Stimulated activated CD4-positive, alpha-beta T cell treated with anti-CD3 and anti-CD28 coated beads, Interleukin-15, amount 100 ng/mL, for 48 hours (primary cell): ENCODE results near the gene LETM1.

Source experiments
- DNase-seq, 2 donors: peaks; one replicate each; pipeline ENCODE4 v3.0.0-alpha.2; 2020; ENCODE audit warnings: low read depth in 2 of 2

The LETM1 gene

DNA sequence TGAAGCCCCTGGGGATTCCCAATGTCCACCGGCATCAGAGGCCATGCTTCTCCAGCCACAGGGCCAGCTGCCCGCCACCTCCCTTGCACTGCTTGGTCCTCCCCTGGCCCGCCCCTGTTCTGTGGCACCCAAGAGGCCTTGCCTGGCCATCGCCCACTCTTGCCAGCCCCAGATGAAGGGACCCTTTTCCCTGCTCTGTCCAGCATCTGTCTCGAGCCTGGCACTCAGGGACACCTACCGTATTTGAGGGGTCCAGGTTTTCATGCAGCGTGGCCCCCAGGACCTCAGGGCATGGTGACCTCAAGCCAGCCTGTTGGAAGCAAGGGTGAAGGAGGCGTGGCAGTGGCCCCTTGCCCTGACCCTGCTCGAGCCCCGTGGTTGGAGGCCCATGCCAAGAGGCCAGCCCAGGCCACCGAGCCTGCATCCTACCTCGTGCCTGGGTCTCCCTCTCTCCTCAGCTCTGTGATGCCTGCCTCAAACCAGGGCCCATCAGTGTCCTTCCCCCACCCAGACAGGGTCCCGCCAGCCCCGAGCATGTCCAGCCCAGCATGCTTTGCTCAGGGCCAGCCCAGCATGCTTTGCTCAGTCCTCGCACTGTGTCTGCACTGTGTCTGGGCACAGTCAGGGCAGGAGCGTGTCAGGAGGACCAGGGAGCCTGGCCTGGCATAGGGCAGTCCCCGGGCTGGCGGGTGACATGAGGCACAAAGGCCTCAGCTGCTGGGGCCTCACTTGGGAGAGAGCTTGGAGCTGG is 77.1 kb downstream of the LETM1 start:
- no peak for DNase-seq

GRCh38 chr4:1777822-1778641 is 77.9 kb downstream of the LETM1 start:
- no peak for DNase-seq

- DNase-seq: no peak
Measured at GRCh38 chr4:1776521-1777161, 79.3 kb downstream of the LETM1 start.

DNA sequence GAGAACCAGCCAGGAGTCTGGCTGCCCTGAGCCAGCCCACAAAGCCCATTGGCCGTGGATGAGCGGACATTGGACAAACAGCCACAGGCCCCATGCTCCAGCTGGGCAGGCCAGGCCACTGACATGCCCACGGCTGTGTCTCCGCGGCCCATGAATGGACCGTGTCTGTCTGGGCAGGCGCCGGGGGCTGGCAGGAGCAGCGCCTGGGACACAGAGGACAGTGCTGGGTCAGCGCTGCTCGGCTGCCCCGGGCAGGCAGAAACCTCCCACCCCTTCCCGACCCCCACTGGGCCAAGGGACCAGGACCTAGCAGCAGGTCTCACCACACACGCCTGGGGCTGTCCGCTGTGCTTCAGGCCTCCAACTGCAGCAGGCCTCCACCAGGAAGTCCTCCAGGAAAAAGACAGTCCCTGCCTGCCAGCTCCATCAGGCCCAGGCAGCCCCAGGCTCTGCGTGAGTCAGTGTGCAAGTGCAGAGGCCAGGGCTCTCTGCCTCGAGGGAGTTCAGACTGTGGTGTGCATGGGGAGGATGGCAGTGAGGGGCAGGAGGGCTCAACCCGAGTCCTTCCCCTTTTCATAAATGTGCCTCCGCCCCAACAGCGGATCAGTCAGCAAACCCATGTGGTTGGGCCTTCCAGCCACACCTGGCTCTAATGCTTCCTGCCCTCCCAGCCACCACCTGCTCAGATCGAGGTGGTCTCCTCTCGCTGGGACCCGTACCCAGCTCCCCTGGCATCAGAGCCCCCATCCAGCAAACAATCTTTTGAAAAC is 80.0 kb downstream of the LETM1 start:
- DNase-seq: no peak

DNA sequence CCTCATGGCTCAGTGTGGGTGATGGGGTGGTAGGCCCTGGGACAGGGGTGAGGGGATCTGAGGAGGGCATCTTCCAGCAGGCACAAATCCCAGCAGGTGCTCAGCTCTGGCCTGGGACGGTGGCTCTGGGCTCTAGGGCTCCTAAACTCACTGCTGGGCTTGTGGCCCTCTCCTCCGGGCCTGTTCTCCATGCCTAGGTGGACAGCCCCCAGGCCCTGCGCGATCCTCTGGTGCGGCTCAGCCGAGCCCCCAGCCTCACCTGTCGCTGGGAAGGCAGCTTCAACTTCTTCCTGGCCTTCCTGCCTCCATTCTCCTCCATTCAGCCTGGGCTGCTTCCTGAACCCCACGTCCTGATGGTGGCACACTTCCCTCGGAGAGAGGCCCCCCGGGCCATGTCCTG is 82.2 kb downstream of the LETM1 start:
- DNase-seq: no peak

DNA sequence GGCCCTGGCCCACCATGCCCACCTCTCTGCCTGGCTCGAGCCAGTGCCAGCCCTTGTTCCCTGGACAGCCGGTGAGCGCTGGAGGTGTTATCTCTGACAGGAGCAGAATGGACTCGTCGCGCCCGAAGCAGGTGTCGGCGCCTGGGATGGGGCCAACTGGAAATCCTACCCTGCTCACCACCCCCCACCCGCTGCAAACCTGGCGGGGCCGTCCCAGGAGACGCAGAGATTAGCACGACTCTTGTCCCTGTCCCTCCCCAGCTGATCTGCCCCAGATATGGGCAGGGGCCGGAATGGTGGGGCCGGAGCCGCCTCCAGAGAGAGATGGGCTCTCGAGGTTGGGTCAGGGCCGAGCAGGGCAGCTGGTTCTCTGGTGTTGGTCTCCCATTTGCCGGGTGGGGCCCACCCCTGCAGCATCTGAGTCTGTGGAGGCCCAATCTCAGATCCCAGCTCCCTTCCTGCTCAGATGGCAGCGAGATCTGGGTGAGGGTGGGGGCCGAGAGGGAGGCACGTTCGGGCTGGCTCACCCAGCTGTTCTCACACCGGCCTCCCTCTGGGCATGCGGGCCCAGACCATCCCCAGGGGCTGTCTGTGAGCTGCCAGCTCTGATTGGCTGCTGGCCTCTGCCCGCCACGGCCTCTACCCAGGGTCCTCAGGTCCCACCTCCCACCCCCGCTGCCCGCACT is 83.0 kb downstream of the LETM1 start:
- no peak for DNase-seq

DNA sequence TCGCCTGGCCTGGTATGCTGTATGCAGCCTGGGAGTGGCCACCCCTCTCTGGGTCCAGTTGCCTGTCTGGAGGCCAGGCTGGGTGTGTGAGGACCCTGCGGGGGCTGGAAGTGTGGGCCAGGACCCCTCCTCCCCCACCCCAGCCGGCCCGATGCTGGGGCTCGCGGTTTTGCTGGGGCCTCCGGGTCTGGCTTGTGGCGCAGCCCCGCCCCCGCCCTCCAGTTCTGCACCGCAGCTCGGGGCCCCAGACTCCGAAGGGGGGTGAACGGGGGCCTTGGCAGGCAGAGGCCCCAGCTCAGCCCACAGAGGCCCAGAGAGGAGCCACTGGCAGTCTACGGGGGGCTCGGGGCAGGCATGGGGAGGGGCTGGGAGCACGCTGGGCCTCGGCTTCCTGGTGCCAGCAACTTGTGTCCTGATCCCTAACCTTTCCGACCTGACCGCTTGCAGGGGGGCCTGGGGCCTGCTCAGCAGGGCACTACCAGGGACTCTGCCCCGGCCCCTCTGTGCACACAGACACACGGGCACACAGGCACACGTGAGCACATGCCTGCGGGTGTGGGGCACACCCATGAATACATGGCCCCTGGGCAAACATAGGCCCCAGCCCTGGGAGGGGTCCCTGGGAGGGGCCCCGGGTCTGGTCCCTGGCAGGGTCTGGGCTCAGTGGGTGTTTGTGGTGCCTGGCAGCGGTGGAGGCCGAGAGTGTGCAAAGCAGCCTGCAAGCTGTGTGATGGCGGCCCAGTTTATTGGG is 84.2 kb downstream of the LETM1 start:
- DNase-seq: no peak

DNA sequence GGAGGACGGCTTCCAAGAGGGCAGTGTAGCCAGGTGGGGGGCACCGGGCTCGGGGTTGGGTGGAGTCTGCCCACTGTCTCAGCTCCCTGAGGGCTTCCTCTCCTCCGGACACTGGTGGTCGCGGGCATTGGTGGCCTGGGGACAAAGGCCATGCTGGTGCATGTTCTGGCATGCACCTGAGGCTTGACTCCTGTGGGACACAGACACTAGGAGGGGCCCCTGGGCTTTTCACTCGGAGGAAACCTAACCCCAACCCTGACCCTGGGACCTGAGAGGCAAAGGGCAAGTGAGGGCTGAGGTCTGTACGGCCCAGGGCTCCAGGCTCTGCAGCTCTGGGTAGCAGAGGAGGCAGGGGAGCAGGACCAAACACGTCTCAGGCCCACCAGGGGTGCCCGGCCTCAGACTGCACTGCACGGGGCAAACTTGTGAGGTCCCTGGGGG is 85.1 kb downstream of the LETM1 start:
- DNase-seq: no peak

GRCh38 chr4:1770245-1770644 is 85.7 kb downstream of the LETM1 start:
- DNase-seq: no peak

GRCh38 chr4:1769692-1770091 is 86.3 kb downstream of the LETM1 start:
- no peak for DNase-seq

GRCh38 chr4:1768367-1769034 is 87.5 kb downstream of the LETM1 start:
- DNase-seq: no peak

- DNase-seq: no peak
Measured at GRCh38 chr4:1767770-1768366, 88.1 kb downstream of the LETM1 start.

GRCh38 chr4:1767061-1767769 is 88.7 kb downstream of the LETM1 start:
- no peak for DNase-seq

DNA sequence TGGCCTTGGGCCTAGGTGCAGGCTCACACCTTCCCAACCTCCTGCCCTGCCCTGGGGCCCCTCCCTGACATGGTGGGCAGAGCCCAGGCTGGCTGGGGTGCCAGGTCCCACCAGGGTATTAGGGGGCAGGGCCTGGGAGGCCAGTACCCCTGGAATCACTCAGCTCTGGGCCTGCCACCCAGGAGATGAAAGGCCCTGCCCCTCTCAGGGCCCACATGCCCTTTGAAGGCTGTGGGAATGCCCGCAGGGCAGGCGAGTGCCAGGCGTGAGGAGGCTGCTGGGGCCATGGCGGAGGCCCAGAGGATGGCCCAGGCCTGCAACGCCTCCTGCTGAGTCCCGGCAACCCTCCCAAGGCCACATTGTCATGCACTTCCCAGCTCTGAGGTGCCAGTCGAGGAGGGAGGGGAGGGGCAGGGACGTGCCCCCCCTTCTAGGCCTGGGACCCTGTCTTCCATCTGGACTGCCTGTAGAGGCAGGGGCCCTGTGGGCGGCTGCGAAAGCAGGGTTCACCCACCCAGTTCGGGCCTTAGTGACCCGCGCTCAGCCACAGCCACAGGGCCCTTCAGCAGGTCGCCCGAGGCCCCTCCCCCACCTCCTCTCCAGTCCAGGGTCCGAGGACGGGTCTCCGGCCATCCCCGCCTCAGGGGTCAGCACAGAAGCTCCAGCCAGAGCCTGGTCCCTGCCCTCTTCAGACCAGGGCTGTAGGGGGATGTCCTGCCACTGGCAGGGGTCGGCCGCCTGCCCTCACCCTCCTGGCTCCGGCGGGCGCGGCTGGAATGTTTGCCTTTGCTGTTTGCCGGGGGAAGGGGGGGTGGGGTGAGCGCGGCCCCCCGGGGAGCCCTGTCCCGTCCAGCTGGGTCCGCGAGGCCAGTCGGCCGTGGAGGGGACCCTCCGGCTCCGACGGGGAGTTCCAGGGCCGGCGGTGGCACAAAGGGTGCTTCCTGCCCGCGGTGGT is 89.6 kb downstream of the LETM1 start:
- no peak for DNase-seq

DNA sequence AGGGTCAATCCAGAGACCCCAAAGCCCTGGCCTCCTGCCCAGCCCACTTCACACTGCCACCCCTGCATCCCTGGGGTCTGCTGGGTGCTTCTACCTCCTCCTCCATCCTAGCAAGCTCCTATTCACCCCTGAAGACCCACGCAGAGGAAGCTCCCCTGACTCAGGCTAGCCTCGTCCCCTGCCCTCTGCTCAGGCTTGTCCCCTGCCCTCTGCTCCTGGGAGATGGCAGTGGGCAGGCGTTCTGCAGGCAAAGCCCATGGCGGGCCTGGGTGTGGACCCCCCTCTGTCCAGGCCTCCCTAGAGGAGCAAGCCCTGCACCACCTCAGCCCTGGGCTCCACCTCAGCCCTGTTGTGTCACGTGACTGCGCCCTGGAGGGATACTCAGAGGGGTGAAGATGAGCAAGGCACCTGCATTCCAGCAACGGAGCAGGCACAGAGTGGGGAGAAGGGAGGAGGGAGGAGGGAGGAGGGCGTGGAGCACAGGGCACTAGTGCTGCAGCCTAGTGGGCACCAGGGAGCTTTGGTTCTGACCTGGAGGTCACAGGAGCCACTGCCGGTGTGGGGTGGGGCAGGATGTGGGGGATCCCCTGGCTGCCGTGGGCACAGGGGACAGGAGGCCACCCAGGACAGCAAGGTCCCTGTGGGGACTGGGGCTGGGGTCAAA is 90.4 kb downstream of the LETM1 start:
- DNase-seq: no peak

DNA sequence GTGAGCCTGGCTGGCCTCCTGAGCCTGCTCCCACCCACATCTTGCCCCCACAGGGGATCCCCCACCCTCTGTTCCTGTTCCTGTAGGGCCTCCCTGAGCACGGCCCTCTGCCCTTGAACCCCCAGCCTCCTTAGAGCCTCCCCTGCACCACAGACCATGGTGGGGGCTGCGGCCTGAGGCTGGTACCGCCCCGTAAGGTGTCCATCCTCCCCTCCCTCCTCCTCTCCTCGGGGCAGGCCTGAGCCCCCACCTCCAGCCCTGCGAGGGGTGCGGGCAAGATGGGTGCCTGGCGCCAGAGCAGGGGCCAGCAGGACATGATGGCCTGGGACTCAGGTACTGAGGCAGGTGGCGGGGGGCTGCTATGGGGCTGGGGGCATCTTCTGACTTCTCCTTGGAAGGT is 91.3 kb downstream of the LETM1 start:
- no peak for DNase-seq

DNA sequence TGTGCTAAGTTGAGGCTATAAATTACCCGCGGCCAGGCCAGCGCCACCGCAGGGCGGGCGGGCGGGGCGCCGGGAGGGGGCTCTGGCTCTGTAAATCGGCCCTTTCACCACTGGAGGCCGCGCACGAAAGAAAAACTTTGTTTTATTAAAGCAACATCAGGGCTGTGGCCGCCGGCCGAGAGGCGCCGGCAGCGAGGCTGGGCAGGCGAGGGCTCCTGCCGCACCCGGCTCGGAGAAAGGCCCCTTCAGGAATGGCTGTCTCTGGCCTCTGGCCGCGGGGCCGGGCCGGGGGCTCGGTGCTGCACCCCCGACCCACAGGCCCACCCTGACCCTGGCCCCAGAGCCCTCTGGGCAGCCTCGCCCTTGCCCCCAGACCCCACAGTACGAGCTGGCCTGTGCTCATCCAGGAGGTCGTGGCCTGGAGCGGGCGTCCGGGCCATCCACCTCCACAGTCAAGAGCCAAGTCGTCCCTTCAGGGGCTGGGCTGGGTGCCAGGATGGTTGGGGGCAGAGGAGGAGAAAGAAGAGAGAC is 92.3 kb downstream of the LETM1 start:
- no peak for DNase-seq
